HepG2 (cell line): ENCODE measurements around the gene NOVA2. TPM values are rescaled to one million over a fixed set of nuclear protein-coding genes. Genes with fewer than 3 reads are reported as not detected.

Experiments used
- ATAC-seq: fragments of 200-7000 bp; cut with Tn5 transposase; 3 replicates; pipeline ENCODE4 v1.9.1; 2020; ENCODE audit warnings: mild to moderate bottlenecking, moderate library complexity
- BruUV-seq: library from RNA; stranded (reverse); fragments of 400-500 nt; replicated peaks from 2 replicates; lab custom pipeline; 2021; lab: Mats Ljungman, UMichigan
- CTCF ChIA-PET: fragments of 300-600 bp; formaldehyde crosslinking; extraction: SDS; loops from one replicate; lab custom pipeline; 2021; ENCODE audit warnings: low total read pairs, inconsistent platforms, low intra/inter-chr PET ratio; lab: Yijun Ruan, JAX
- POLR2A ChIA-PET: fragments of 350-600 bp; sonication (Branson Sonifier 250); formaldehyde crosslinking; loops from one replicate; lab custom pipeline; 2020; ENCODE audit warnings: antibody characterized with exemption, inconsistent platforms; lab: Yijun Ruan, JAX
- DNase-seq: peaks from one replicate; pipeline ENCODE4 v3.0.0-alpha.2; 2015; ENCODE audit warnings: low spot score
- FAIRE-seq: peaks from 3 replicates; lab custom pipeline; 2011; peaks lifted over from hg19 to GRCh38; lab: Jason Lieb, UNC
- H2AFZ ChIP-seq: one replicate; pipeline ENCODE4 v1.6.1; 2011; ENCODE audit warnings: low read length, inconsistent platforms
- H3K27ac ChIP-seq: fragments of 300-600 bp; 3 replicates; pipeline ENCODE4 v1.8.0; 2011; ENCODE audit warnings: mixed run types, mild to moderate bottlenecking, mixed read lengths, low read length, inconsistent platforms; ENCODE audit not compliant: insufficient read depth; ENCODE audit errors: extremely low read length
- H3K27me3 ChIP-seq, 2 experiments: fragments of 200-600 bp in 1 of 2; 2 replicates in 1 of 2; 3 replicates in 1 of 2; pipeline versions ENCODE4 v1.6.0 to v1.8.0; 2011; ENCODE audit warnings: low read length in 2 of 2, mild to moderate bottlenecking in 2 of 2, moderate library complexity in 2 of 2, inconsistent platforms in 1 of 2; ENCODE audit not compliant: insufficient read depth in 2 of 2, control insufficient read depth in 1 of 2
- H3K36me3 ChIP-seq, 2 experiments: fragments of 200-600 bp in 1 of 2; replicated peaks in 1 of 2; 2 replicates in 1 of 2; 3 replicates in 1 of 2; pipeline versions ENCODE4 v1.5.1 to v1.8.0; 2011; ENCODE audit warnings: low read length in 2 of 2, inconsistent platforms in 1 of 2; ENCODE audit not compliant: insufficient read depth in 2 of 2, control insufficient read depth in 1 of 2
- H3K4me1 ChIP-seq: 2 replicates; pipeline ENCODE4 v1.5.1; 2012; ENCODE audit warnings: low read length, inconsistent platforms; ENCODE audit not compliant: insufficient read depth
- H3K4me2 ChIP-seq: 2 replicates; pipeline ENCODE4 v1.6.0; 2011; ENCODE audit warnings: low read depth, low read length, inconsistent platforms
- H3K4me3 ChIP-seq, 3 experiments: fragments of 200-600 bp in 1 of 3; sonication (generic), shearing (Covaris generic) in 1 of 3; replicated peaks in 1 of 3; 2 replicates each; pipeline ENCODE4 v1.5.1; 2011 to 2016; ENCODE audit warnings: low read length in 3 of 3, inconsistent platforms in 2 of 3, low read depth in 2 of 3, mild to moderate bottlenecking in 2 of 3, control low read depth in 1 of 3, mixed read lengths in 1 of 3; ENCODE audit not compliant: insufficient read depth in 1 of 3
- H3K79me2 ChIP-seq: one replicate; pipeline ENCODE4 v1.6.1; 2011; ENCODE audit warnings: low read length, inconsistent platforms; ENCODE audit not compliant: insufficient read depth
- H3K9ac ChIP-seq: 2 replicates; pipeline ENCODE4 v1.6.0; 2011; ENCODE audit warnings: mild to moderate bottlenecking, low read depth, low read length, inconsistent platforms; ENCODE audit not compliant: insufficient read depth
- H3K9me3 ChIP-seq: 2 replicates; pipeline ENCODE4 v1.5.1; 2012; ENCODE audit warnings: mild to moderate bottlenecking, low read length
- H4K20me1 ChIP-seq: 2 replicates; pipeline ENCODE4 v1.6.0; 2011; ENCODE audit warnings: inconsistent platforms, mild to moderate bottlenecking, low read length, moderate library complexity; ENCODE audit not compliant: insufficient read depth
- MAFF ChIP-seq: IDR thresholded peaks from 2 replicates; pipeline ENCODE4 v1.6.1; 2011; ENCODE audit warnings: low read depth, low read length, improper control_type of control experiment
- MIXL1 ChIP-seq: IDR thresholded peaks from 2 replicates; pipeline ENCODE4 v1.6.1; 2016
- NCOA1 ChIP-seq: sonication (generic); formaldehyde crosslinking; IDR thresholded peaks from 2 replicates; pipeline ENCODE4 v1.9.0; 2021; ENCODE audit warnings: missing genetic modification reagents
- TCF12 ChIP-seq, 2 experiments: fragments of 450-650 bp in 1 of 2; sonication (generic) in 1 of 2; formaldehyde crosslinking in 1 of 2; IDR thresholded peaks; 2 replicates each; pipeline versions ENCODE4 v1.6.1 to v1.8.0; 2017 to 2022; ENCODE audit warnings: antibody characterized with exemption in 1 of 2, mild to moderate bottlenecking in 1 of 2, missing genetic modification reagents in 1 of 2, moderate library complexity in 1 of 2
- ZBTB8A ChIP-seq: sonication (generic); formaldehyde crosslinking; IDR thresholded peaks from 2 replicates; pipeline ENCODE4 v1.4.0; 2020; ENCODE audit warnings: mild to moderate bottlenecking, low read depth, missing genetic modification reagents, borderline replicate concordance
- ZC3H13 ChIP-seq: sonication (generic); formaldehyde crosslinking; IDR thresholded peaks from 2 replicates; pipeline ENCODE4 v1.8.1; 2023; ENCODE audit warnings: mild to moderate bottlenecking, missing genetic modification reagents, moderate library complexity
- WGBS: methylation state at CpG from one replicate; pipeline ENCODE4 v1.1.6; 2017; ENCODE audit warnings: low lambda C conversion rate; 5-methylcytosine and 5-hydroxymethylcytosine counted together
- in situ Hi-C: cut with HindIII; loops from 2 replicates; pipeline ENCODE4 v1.10.0; 2017; ENCODE audit warnings: low pct_unique_long_range_greater_than_20kb; ENCODE audit not compliant: extremely low pct_ligation_motif_present
- intact Hi-C: fragments of 100-400 bp; cut with micrococcal nuclease; formaldehyde crosslinking; loops from one replicate; pipeline ENCODE4 v1.10.0; 2022; ENCODE audit not compliant: unreplicated experiment
- polyA plus RNA-seq, 8 experiments: library from polyadenylated mRNA; depleted of rRNA in 3 of 8; stranded (reverse) in 7 of 8; unstranded in 1 of 8; fragments of >200 nt; fragmentation: Illumina TruSeq in 4 of 8; extraction: Trizol in 4 of 8; gene quantifications; 2 replicates each; pipeline versions ENCODE4 v1.2.1 to v1.2.3, GENCODE V29; 2011 to 2016; ENCODE audit warnings: low read depth in 4 of 8, missing spikeins in 1 of 8, mixed read lengths in 1 of 8; ENCODE audit not compliant: insufficient read depth in 1 of 8
- total RNA-seq, 5 experiments: library from RNA; depleted of rRNA; stranded (reverse); fragments of >200 nt; fragmentation: Illumina TruSeq; extraction: Trizol; gene quantifications; 2 replicates each; pipeline ENCODE4 v1.2.3, GENCODE V29; 2016; ENCODE audit warnings: low read depth in 1 of 5
- TF ChIP-seq, protein P1 (sequence below): sonication (generic); formaldehyde crosslinking; IDR thresholded peaks from 2 replicates; pipeline ENCODE4 v1.4.0; 2020; ENCODE audit warnings: missing genetic modification reagents; ENCODE audit errors: not compliant biosample characterization
- TF ChIP-seq, protein P2 (sequence below): sonication (generic); formaldehyde crosslinking; IDR thresholded peaks from 2 replicates; pipeline ENCODE4 v1.5.0; 2020; ENCODE audit warnings: mild to moderate bottlenecking, missing genetic modification reagents

NOVA2 gene
- total and polyA plus RNA-seq, 2 of the 13 experiments (the other 11 are each of a cell fraction or from before 2014, with no cell fraction given), result not detected

DNA sequence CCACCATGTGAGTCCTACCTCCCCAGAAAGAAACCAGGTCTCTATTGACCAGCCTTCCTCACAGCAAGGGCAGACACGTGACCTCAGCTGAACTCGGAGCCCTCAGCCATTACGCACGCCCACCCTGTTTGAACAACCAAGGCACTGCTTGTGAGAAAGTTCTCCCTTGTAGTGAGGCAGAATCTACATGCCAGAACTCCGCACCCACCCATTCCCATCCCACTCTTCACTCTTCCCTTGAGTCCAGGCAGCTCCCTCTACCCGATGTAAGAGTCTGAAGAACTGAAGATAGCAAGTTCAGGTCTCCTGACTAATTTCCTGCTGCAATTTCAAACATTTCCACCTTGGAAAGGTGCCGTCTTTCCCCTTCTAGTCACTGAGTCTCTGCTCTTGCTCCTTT is 6.4 kb downstream of the NOVA2 start:
- BruUV-seq, result no TSS peak

More for the DNA sequence above, 6.4 kb downstream of the NOVA2 start:
- no peak for DNase-seq
- in situ Hi-C loops, result no loop called here
- 7% methylated on average over 5 of the region's 7 CpGs for WGBS
- Histone ChIP-seq H3K4me2 (no peak overlapping the region), H3K9ac (no peak overlapping the region), H2AFZ (no peak overlapping the region), H3K27ac (no peak overlapping the region), H3K9me3 (no peaks in the 10 kb centered on the region), H3K36me3 (no peaks in the 10 kb centered on the region), H4K20me1 (no peaks in the 10 kb centered on the region), H3K27me3 (peaks cover 0 to 32% of the 10 kb centered on the region in 2 experiments; a peak in 4 of 5 replicates), H3K4me1 (no peaks in the 10 kb centered on the region), H3K4me3 (no peak overlapping the region), H3K79me2 (no peaks in the 10 kb centered on the region)
- intact Hi-C loops, result no loop called here
- no peak for ATAC-seq
- CTCF ChIA-PET, result no interaction called here
- no peak for FAIRE-seq
- TF ChIP-seq TCF12 (IDR thresholded peaks at IDR 0.05) (no peak), TCF12 (CRISPR knock-in tag; IDR thresholded peaks at IDR 0.05) (no peak), MIXL1 (CRISPR knock-in tag) (no peak), MAFF (no peak), ZBTB8A (CRISPR knock-in tag) (no peak), ZC3H13 (CRISPR knock-in tag) (no peak), NCOA1 (CRISPR knock-in tag) (no peak)
- TF ChIP-seq, protein P1, sequence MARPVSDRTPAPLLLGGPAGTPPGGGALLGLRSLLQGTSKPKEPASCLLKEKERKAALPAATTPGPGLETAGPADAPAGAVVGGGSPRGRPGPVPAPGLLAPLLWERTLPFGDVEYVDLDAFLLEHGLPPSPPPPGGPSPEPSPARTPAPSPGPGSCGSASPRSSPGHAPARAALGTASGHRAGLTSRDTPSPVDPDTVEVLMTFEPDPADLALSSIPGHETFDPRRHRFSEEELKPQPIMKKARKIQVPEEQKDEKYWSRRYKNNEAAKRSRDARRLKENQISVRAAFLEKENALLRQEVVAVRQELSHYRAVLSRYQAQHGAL (CRISPR knock-in tag), result no peak
- TF ChIP-seq, protein P2, sequence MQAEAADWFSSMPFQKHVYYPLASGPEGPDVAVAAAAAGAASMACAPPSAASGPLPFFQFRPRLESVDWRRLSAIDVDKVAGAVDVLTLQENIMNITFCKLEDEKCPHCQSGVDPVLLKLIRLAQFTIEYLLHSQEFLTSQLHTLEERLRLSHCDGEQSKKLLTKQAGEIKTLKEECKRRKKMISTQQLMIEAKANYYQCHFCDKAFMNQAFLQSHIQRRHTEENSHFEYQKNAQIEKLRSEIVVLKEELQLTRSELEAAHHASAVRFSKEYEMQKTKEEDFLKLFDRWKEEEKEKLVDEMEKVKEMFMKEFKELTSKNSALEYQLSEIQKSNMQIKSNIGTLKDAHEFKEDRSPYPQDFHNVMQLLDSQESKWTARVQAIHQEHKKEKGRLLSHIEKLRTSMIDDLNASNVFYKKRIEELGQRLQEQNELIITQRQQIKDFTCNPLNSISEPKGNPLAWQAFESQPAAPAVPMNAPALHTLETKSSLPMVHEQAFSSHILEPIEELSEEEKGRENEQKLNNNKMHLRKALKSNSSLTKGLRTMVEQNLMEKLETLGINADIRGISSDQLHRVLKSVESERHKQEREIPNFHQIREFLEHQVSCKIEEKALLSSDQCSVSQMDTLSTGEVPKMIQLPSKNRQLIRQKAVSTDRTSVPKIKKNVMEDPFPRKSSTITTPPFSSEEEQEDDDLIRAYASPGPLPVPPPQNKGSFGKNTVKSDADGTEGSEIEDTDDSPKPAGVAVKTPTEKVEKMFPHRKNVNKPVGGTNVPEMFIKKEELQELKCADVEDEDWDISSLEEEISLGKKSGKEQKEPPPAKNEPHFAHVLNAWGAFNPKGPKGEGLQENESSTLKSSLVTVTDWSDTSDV (CRISPR knock-in tag), result no peak
- POLR2A ChIA-PET, result no interaction called here
